ENCODE results near the gene TAS2R14. TPM values are rescaled to one million over a fixed set of nuclear protein-coding genes. Genes with fewer than 3 reads are reported as not detected.

TAS2R14 gene
- total and polyA plus RNA-seq, 2 of the 8 experiments (the other 6 are each of a cell fraction or from before 2014, with no cell fraction given): 0.80 to 1.1 TPM

GRCh38 chr12:10901427-10901826 lies 37.6 kb downstream of the TAS2R14 start:
- no peak overlapping the region for H3K56ac ChIP-seq (replicated peaks; ENCODE audit: insufficient read length, low read depth, low read length)
- H4K8ac ChIP-seq (ENCODE audit: extremely low read depth, insufficient read depth, low read length): no peak overlapping the region
- H4K91ac ChIP-seq (replicated peaks; ENCODE audit: insufficient read length, low read length): no peak overlapping the region
- H3K4me1 ChIP-seq (replicated peaks in 1 of 4; ENCODE audit: control insufficient read depth in 3 of 4, insufficient read depth in 4 of 4, low read length in 3 of 4): no peaks in the 10 kb centered on the region
- no peak overlapping the region for H2BK5ac ChIP-seq (ENCODE audit: low read depth, low read length)
- H2AK5ac ChIP-seq (ENCODE audit: low read depth, low read length): no peak overlapping the region
- H3K9ac ChIP-seq (replicated peaks in 1 of 4; ENCODE audit: extremely low read depth in 1 of 4, low read depth in 3 of 4, low read length in 3 of 4): no peak overlapping the region
- TF ChIP-seq YY1 (IDR thresholded peaks at IDR 0.05; ENCODE audit: low read depth, low read length) (no peak), RAD21 (IDR thresholded peaks at IDR 0.05 in 1 of 2, conservative IDR thresholded peaks at IDR 0.05 in 1 of 2; ENCODE audit: low read depth in 2 of 2, low read length in 2 of 2) (peak in 1 of 2 experiments; percentile 17; a peak in 1 of 4 replicates), CHD2 (IDR thresholded peaks at IDR 0.05; ENCODE audit: low read length) (no peak), TBP (IDR thresholded peaks at IDR 0.05; ENCODE audit: low read depth, low read length) (no peak), TAF7 (optimal IDR thresholded peaks at IDR 0.05; ENCODE audit: borderline replicate concordance, low read depth, low read length) (no peak), USF2 (IDR thresholded peaks at IDR 0.05; ENCODE audit: low read length) (no peak), BCL11A (IDR thresholded peaks at IDR 0.05; ENCODE audit: low read depth in 2 of 2, low read length in 2 of 2) (no peak), BRCA1 (IDR thresholded peaks at IDR 0.05; ENCODE audit: low read depth, low read length) (no peak)
- no peak overlapping the region for H2AFZ ChIP-seq (ENCODE audit: low read length)
- no peaks in the 10 kb centered on the region for H3K79me2 ChIP-seq (ENCODE audit: control insufficient read depth in 1 of 2, insufficient read depth in 2 of 2, low read length in 2 of 2)
- no peak for FAIRE-seq
- no peak overlapping the region for H3K18ac ChIP-seq (ENCODE audit: extremely low read depth, low read length)
- H3K14ac ChIP-seq (ENCODE audit: insufficient read length): no peak overlapping the region
- peaks cover 0 to 4% of the 10 kb centered on the region in 2 experiments; a peak in 1 of 4 replicates for H3K9me3 ChIP-seq (ENCODE audit: insufficient read depth in 2 of 2, low read depth in 1 of 2, low read length in 1 of 2)
- no peak overlapping the region for H3K4me2 ChIP-seq (ENCODE audit: insufficient read depth in 1 of 2, low read depth in 2 of 2, low read length in 2 of 2)
- H4K5ac ChIP-seq (ENCODE audit: insufficient read length, low read depth, low read length): no peak overlapping the region
- no peaks in the 10 kb centered on the region for H4K20me1 ChIP-seq (replicated peaks in 1 of 2; ENCODE audit: control insufficient read depth in 1 of 2, insufficient read depth in 2 of 2, low read length in 2 of 2)
- H3K4me3 ChIP-seq (ENCODE audit: extremely low read depth in 1 of 4, insufficient read depth in 2 of 4, low read depth in 3 of 4, low read length in 4 of 4): no peak overlapping the region
- no peaks in the 10 kb centered on the region; a peak in 1 of 8 replicates for H3K36me3 ChIP-seq (ENCODE audit: control insufficient read depth in 2 of 4, insufficient read depth in 4 of 4, low read length in 3 of 4)
- no peak overlapping the region for H2BK12ac ChIP-seq (ENCODE audit: low read depth, low read length)
- CTCF ChIA-PET (ENCODE audit: partially characterized antibody): no interaction called here
- no peak overlapping the region for H2BK15ac ChIP-seq (ENCODE audit: low read length)
- H3K4ac ChIP-seq (replicated peaks; ENCODE audit: insufficient read length, low read depth, low read length): no peak overlapping the region
- no peak overlapping the region for H2BK120ac ChIP-seq (replicated peaks; ENCODE audit: low read depth, low read length)
- no peaks in the 10 kb centered on the region; the same call in 1 of the 2 replicates for H3K79me1 ChIP-seq (ENCODE audit: low read depth, low read length)
- no peak for DNase-seq (ENCODE audit: low read depth in 1 of 2, low spot score in 2 of 2)
- H3K23me2 ChIP-seq (ENCODE audit: low read depth, low read length): no peaks in the 10 kb centered on the region
- no peak overlapping the region for H3K27ac ChIP-seq (ENCODE audit: low read depth, low read length)
- POLR2A ChIA-PET (ENCODE audit: partially characterized antibody): no interaction called here
- no peak overlapping the region for H3K23ac ChIP-seq (ENCODE audit: insufficient read length)
- WGBS, 2 experiments (ENCODE audit: extremely low coverage in 1 of 2, insufficient coverage in 1 of 2, insufficient read length in 1 of 2, insufficient replicate concordance in 2 of 2, low coverage in 1 of 2, low lambda C conversion rate in 2 of 2, missing lambda C conversion rate in 1 of 2): 94% methylated on average over 1 of the region's 1 CpG; no CpG with 5 or more reads in 1 of the 2 experiments
- H2BK20ac ChIP-seq (ENCODE audit: low read length): no peak overlapping the region
- no peaks in the 10 kb centered on the region for H3K27me3 ChIP-seq (replicated peaks in 1 of 4; ENCODE audit: control insufficient read depth in 3 of 4, extremely low read depth in 1 of 4, insufficient read depth in 3 of 4, low read length in 3 of 4)

Data from H1 (cell line).